Prostate gland (tissue), 2 donors: ENCODE data around the gene KCNAB1. TPM values are rescaled to one million over a fixed set of nuclear protein-coding genes. Genes with fewer than 3 reads are reported as not detected.

ENCODE experiments used
- DNase-seq: peaks from one replicate; pipeline ENCODE4 v3.0.0-alpha.2; 2019; ENCODE audit warnings: low spot score
- H3K27ac ChIP-seq, 2 donors: fragments of 200-600 bp; sonication (generic); 2 replicates each; pipeline ENCODE4 v1.5.1; 2017 to 2019
- H3K27me3 ChIP-seq: fragments of 200-600 bp; sonication (generic); replicated peaks from 2 replicates; pipeline ENCODE4 v1.5.1; 2019; ENCODE audit not compliant: insufficient read depth
- H3K36me3 ChIP-seq, 2 donors: fragments of 200-600 bp; sonication (generic); 1 replicate in 1 of 2; 2 replicates in 1 of 2; pipeline versions ENCODE4 v1.5.1 to v1.8.1; 2017 to 2019
- H3K4me1 ChIP-seq: fragments of 200-600 bp; sonication (generic); replicated peaks from 2 replicates; pipeline ENCODE4 v1.5.1; 2019
- H3K4me3 ChIP-seq, 2 donors: fragments of 200-600 bp; sonication (generic); 2 replicates each; pipeline ENCODE4 v1.5.1; 2017 to 2019
- H3K9me3 ChIP-seq: fragments of 200-600 bp; sonication (generic); 2 replicates; pipeline ENCODE4 v1.5.1; 2017
- CTCF ChIP-seq, 4 experiments: fragments of 200-600 bp in 2 of 4; fragments of 450-650 bp in 2 of 4; sonication (generic) in 2 of 4; IDR thresholded peaks; 1 replicate in 3 of 4; 2 replicates in 1 of 4; pipeline ENCODE4 v1.5.1; 2016 to 2019; ENCODE audit warnings: antibody characterized with exemption in 4 of 4, mild to moderate bottlenecking in 2 of 4, moderate library complexity in 2 of 4
- POLR2A ChIP-seq: fragments of 450-650 bp; IDR thresholded peaks from one replicate; pipeline ENCODE4 v1.6.1; 2016; ENCODE audit warnings: antibody characterized with exemption, mild to moderate bottlenecking
- POLR2AphosphoS5 ChIP-seq: sonication (generic); formaldehyde crosslinking; IDR thresholded peaks from one replicate; pipeline ENCODE4 v1.6.1; 2017; ENCODE audit warnings: antibody characterized with exemption
- WGBS: methylation state at CpG from one replicate; pipeline ENCODE4 v1.1.5; 2018; 5-methylcytosine and 5-hydroxymethylcytosine counted together
- intact Hi-C: fragments of 100-400 bp; cut with DNase I; formaldehyde crosslinking; loops from one replicate; pipeline ENCODE4 v1.14.2; 2022
- total RNA-seq, 2 donors: library from RNA; depleted of rRNA; stranded (reverse); fragments of >200 nt; gene quantifications; one replicate each; pipeline ENCODE4 v1.1.0, GENCODE V29; 2016

The KCNAB1 gene
- total RNA-seq, 2 donors from 2014 or later, result 5.2 to 9.5 TPM

GRCh38 chr3:156298014-156298413, 177.6 kb downstream of the KCNAB1 start:
- Histone ChIP-seq H3K36me3 (no peaks in the 10 kb centered on the region), H3K4me3 (no peak overlapping the region), H3K4me1 (no peaks in the 10 kb centered on the region), H3K27ac (no peak overlapping the region), H3K9me3 (no peaks in the 10 kb centered on the region), H3K27me3 (no peaks in the 10 kb centered on the region)
- intact Hi-C loops, result no loop called here
- 96% methylated on average over 6 of the region's 6 CpGs for WGBS
- no peak for DNase-seq
- TF ChIP-seq CTCF (IDR thresholded peaks at IDR 0.05), result no peak
- no peak for TF ChIP-seq POLR2A

- intact Hi-C loops, result no loop called here
- H3K4me3 ChIP-seq, result no peak overlapping the region
Measured at GRCh38 chr3:156298938-156299337, 178.6 kb downstream of the KCNAB1 start.

GRCh38 chr3:156299569-156299968, 179.2 kb downstream of the KCNAB1 start:
- H3K27me3 ChIP-seq, result no peaks in the 10 kb centered on the region
- H3K4me1 ChIP-seq, result no peaks in the 10 kb centered on the region
- no peak overlapping the region for H3K27ac ChIP-seq
- TF ChIP-seq POLR2AphosphoS5, result no peak
- no peak for TF ChIP-seq CTCF (IDR thresholded peaks at IDR 0.05)
- TF ChIP-seq POLR2A, result no peak
- DNase-seq, result no peak
- WGBS, result 83% methylated on average over 2 of the region's 2 CpGs
- intact Hi-C loops, result no loop called here
- no peaks in the 10 kb centered on the region for H3K9me3 ChIP-seq
- H3K36me3 ChIP-seq, result no peaks in the 10 kb centered on the region
- no peak overlapping the region for H3K4me3 ChIP-seq

More at GRCh38 chr3:156298938-156299337, 178.6 kb downstream of the KCNAB1 start:
- H3K27me3 ChIP-seq, result no peaks in the 10 kb centered on the region
- H3K27ac ChIP-seq, result no peak overlapping the region
- WGBS, result 87% methylated on average over 2 of the region's 2 CpGs
- no peaks in the 10 kb centered on the region for H3K9me3 ChIP-seq
- TF ChIP-seq POLR2A, result no peak
- no peak for TF ChIP-seq POLR2AphosphoS5
- no peak for TF ChIP-seq CTCF (IDR thresholded peaks at IDR 0.05)
- no peaks in the 10 kb centered on the region for H3K4me1 ChIP-seq
- DNase-seq, result no peak
- no peaks in the 10 kb centered on the region for H3K36me3 ChIP-seq

- no peaks in the 10 kb centered on the region for H3K9me3 ChIP-seq
- DNase-seq, result no peak
- H3K4me1 ChIP-seq, result no peaks in the 10 kb centered on the region
- TF ChIP-seq CTCF (IDR thresholded peaks at IDR 0.05) (no peak), POLR2A (no peak), POLR2AphosphoS5 (no peak)
- H3K27ac ChIP-seq, result no peak overlapping the region
- no peaks in the 10 kb centered on the region for H3K27me3 ChIP-seq
- H3K36me3 ChIP-seq, result no peaks in the 10 kb centered on the region
- H3K4me3 ChIP-seq, result no peak overlapping the region
- WGBS, result 92% methylated on average over 3 of the region's 3 CpGs
- intact Hi-C loops, result no loop called here
Measured at GRCh38 chr3:156300371-156300770, 180.0 kb downstream of the KCNAB1 start.

GRCh38 chr3:156300929-156301840, 180.8 kb downstream of the KCNAB1 start:
- no peaks in the 10 kb centered on the region for H3K9me3 ChIP-seq
- no peak overlapping the region for H3K4me3 ChIP-seq
- H3K36me3 ChIP-seq, result no peaks in the 10 kb centered on the region
- no peak overlapping the region for H3K27ac ChIP-seq
- no peak for DNase-seq
- TF ChIP-seq POLR2A, result no peak
- TF ChIP-seq CTCF (IDR thresholded peaks at IDR 0.05), result no peak
- TF ChIP-seq POLR2AphosphoS5, result no peak
- H3K27me3 ChIP-seq, result no peaks in the 10 kb centered on the region
- intact Hi-C loops, result no loop called here
- 58% methylated on average over 6 of the region's 6 CpGs for WGBS
- H3K4me1 ChIP-seq, result no peaks in the 10 kb centered on the region
